Keratinocyte (primary cell): ENCODE data around the gene CATSPERZ. TPM values are rescaled to one million over a fixed set of nuclear protein-coding genes. Genes with fewer than 3 reads are reported as not detected.

Source experiments
- DNase-seq: peaks from one replicate; pipeline ENCODE4 v3.0.0-alpha.2; 2011; ENCODE audit warnings: low read depth, missing footprints, low spot score
- FAIRE-seq: peaks from 2 replicates; lab custom pipeline; 2011; peaks lifted over from hg19 to GRCh38; lab: Jason Lieb, UNC
- H2AFZ ChIP-seq: 2 replicates; pipeline ENCODE4 v1.6.0; 2012; ENCODE audit warnings: low read length, control low read depth, inconsistent platforms; ENCODE audit not compliant: control insufficient read depth
- H3K27ac ChIP-seq: 2 replicates; pipeline ENCODE4 v1.5.1; 2011; ENCODE audit warnings: low read length; ENCODE audit not compliant: control insufficient read depth, insufficient read depth
- H3K27me3 ChIP-seq: 3 replicates; pipeline ENCODE4 v1.6.0; 2011; ENCODE audit warnings: low read length; ENCODE audit not compliant: control insufficient read depth, insufficient read depth; ENCODE audit errors: extremely low read depth
- H3K36me3 ChIP-seq, 2 experiments: 2 replicates in 1 of 2; 3 replicates in 1 of 2; pipeline ENCODE4 v1.5.1; 2011; ENCODE audit warnings: low read length in 2 of 2, mild to moderate bottlenecking in 1 of 2; ENCODE audit not compliant: control insufficient read depth in 2 of 2, insufficient read depth in 2 of 2; ENCODE audit errors: extremely low read depth in 1 of 2
- H3K4me1 ChIP-seq: 3 replicates; pipeline ENCODE4 v1.5.1; 2011; ENCODE audit warnings: low read length; ENCODE audit not compliant: control insufficient read depth, insufficient read depth; ENCODE audit errors: extremely low read depth
- H3K4me2 ChIP-seq: 3 replicates; pipeline ENCODE4 v1.6.0; 2011; ENCODE audit warnings: low read depth, low read length; ENCODE audit not compliant: control insufficient read depth, insufficient read depth; ENCODE audit errors: extremely low read depth
- H3K4me3 ChIP-seq, 3 experiments: fragments of 200-600 bp in 1 of 3; sonication (generic) in 1 of 3; 2 replicates in 2 of 3; 3 replicates in 1 of 3; pipeline ENCODE4 v1.5.1; 2011 to 2016; ENCODE audit warnings: low read length in 3 of 3, mild to moderate bottlenecking in 3 of 3, control low read depth in 2 of 3, inconsistent platforms in 1 of 3, low read depth in 1 of 3, mixed read lengths in 1 of 3, mixed run types in 1 of 3, moderate library complexity in 1 of 3; ENCODE audit not compliant: control insufficient read depth in 2 of 3, insufficient read depth in 2 of 3; ENCODE audit errors: extremely low read depth in 1 of 3
- H3K79me2 ChIP-seq: 2 replicates; pipeline ENCODE4 v1.6.0; 2012; ENCODE audit warnings: low read length; ENCODE audit not compliant: control insufficient read depth, insufficient read depth
- H3K9ac ChIP-seq: 3 replicates; pipeline ENCODE4 v1.6.0; 2011; ENCODE audit warnings: low read length; ENCODE audit not compliant: control insufficient read depth, insufficient read depth; ENCODE audit errors: extremely low read depth
- H3K9me1 ChIP-seq: 3 replicates; pipeline ENCODE4 v1.6.0; 2011; ENCODE audit warnings: low read length; ENCODE audit not compliant: control insufficient read depth, insufficient read depth; ENCODE audit errors: extremely low read depth
- H3K9me3 ChIP-seq: 2 replicates; pipeline ENCODE4 v1.5.1; 2012; ENCODE audit warnings: low read depth, low read length; ENCODE audit not compliant: control insufficient read depth
- H4K20me1 ChIP-seq: 3 replicates; pipeline ENCODE4 v1.6.0; 2011; ENCODE audit warnings: low read length; ENCODE audit not compliant: control insufficient read depth, insufficient read depth; ENCODE audit errors: extremely low read depth
- EZH2 ChIP-seq: IDR thresholded peaks from one replicate; pipeline ENCODE4 v1.6.1; 2012; ENCODE audit warnings: inconsistent platforms, mild to moderate bottlenecking, low read length, moderate library complexity
- dilution Hi-C: fragments of 300-500 bp; cut with MboI; formaldehyde crosslinking; loops from one replicate; pipeline ENCODE4 v1.7.0; 2020; ENCODE audit warnings: low sequenced_read_pairs; ENCODE audit not compliant: extremely low pct_ligation_motif_present
- polyA plus RNA-seq, 5 experiments: library from polyadenylated mRNA; depleted of rRNA in 3 of 5; stranded (reverse) in 3 of 5; stranded (forward) in 1 of 5; unstranded in 1 of 5; fragments of >200 nt; gene quantifications; 1 replicate in 1 of 5; 2 replicates in 3 of 5; 3 replicates in 1 of 5; pipeline versions ENCODE4 v1.2.1 to v1.2.3, GENCODE V29; 2011 to 2012; ENCODE audit warnings: missing spikeins in 2 of 5, low read depth in 1 of 5, low replicate concordance in 1 of 5
- TF ChIP-seq, protein P1 (sequence below), 3 experiments: IDR thresholded peaks in 1 of 3; conservative IDR thresholded peaks in 1 of 3; optimal IDR thresholded peaks in 1 of 3; 2 replicates in 2 of 3; 3 replicates in 1 of 3; pipeline versions ENCODE3 to v1.5.1; 2011; ENCODE audit warnings: low read length in 3 of 3, mild to moderate bottlenecking in 3 of 3, moderate library complexity in 2 of 3, control low read depth in 1 of 3, inconsistent platforms in 1 of 3; ENCODE audit not compliant: insufficient read depth in 2 of 3; ENCODE audit errors: extremely low read depth in 1 of 3

Gene CATSPERZ
- polyA plus RNA-seq, 1 donor (not counting 4 experiments of a cell fraction or from before 2014, with no cell fraction given), result 0.29 TPM

DNA sequence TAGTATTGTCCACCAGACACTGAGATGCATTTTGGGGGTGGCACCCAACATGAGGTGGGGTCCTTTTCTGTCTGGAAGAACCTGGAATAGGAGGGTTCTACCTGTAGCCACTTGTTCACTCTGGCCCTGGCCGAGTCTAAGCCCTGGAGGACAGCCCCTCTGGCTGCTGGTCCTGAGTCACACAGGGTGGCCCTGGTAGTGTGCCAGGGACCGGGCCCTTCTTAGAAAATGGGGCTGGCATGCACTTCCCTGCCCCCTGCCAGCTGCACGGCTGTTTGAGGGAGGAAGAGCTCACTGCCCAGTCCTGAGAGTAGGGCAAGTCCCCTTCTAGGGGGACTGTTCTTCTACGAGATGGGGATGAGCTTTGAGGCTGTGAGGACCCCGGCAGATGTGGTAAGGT, 46.7 kb upstream of the CATSPERZ start:
- Histone ChIP-seq H3K4me1 (peaks cover 20% of the 10 kb centered on the region), H3K9ac (peak overlapping the region; percentile 28), H3K36me3 (peaks cover 22 to 32% of the 10 kb centered on the region in 2 experiments), H4K20me1 (peaks cover 8% of the 10 kb centered on the region), H3K9me3 (no peaks in the 10 kb centered on the region), H3K4me3 (peak overlapping the region in 1 of 3 experiments; percentile 96), H3K9me1 (no peaks in the 10 kb centered on the region), H3K27me3 (no peaks in the 10 kb centered on the region), H2AFZ (no peak overlapping the region), H3K4me2 (peak overlapping the region; percentile 87), H3K27ac (no peak overlapping the region), H3K79me2 (peaks cover 41% of the 10 kb centered on the region)
- TF ChIP-seq EZH2, result no peak
- TF ChIP-seq, protein P1, sequence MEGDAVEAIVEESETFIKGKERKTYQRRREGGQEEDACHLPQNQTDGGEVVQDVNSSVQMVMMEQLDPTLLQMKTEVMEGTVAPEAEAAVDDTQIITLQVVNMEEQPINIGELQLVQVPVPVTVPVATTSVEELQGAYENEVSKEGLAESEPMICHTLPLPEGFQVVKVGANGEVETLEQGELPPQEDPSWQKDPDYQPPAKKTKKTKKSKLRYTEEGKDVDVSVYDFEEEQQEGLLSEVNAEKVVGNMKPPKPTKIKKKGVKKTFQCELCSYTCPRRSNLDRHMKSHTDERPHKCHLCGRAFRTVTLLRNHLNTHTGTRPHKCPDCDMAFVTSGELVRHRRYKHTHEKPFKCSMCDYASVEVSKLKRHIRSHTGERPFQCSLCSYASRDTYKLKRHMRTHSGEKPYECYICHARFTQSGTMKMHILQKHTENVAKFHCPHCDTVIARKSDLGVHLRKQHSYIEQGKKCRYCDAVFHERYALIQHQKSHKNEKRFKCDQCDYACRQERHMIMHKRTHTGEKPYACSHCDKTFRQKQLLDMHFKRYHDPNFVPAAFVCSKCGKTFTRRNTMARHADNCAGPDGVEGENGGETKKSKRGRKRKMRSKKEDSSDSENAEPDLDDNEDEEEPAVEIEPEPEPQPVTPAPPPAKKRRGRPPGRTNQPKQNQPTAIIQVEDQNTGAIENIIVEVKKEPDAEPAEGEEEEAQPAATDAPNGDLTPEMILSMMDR (optimal IDR thresholded peaks at IDR 0.05 in 1 of 3, IDR thresholded peaks at IDR 0.05 in 1 of 3, conservative IDR thresholded peaks at IDR 0.05 in 1 of 3; ENCODE audit: extremely low read depth in 1 of 3, insufficient read depth in 2 of 3, low read length in 3 of 3), result no peak
- FAIRE-seq (no peak), DNase-seq (no peak)
- dilution Hi-C loops, result no loop called here

DNA sequence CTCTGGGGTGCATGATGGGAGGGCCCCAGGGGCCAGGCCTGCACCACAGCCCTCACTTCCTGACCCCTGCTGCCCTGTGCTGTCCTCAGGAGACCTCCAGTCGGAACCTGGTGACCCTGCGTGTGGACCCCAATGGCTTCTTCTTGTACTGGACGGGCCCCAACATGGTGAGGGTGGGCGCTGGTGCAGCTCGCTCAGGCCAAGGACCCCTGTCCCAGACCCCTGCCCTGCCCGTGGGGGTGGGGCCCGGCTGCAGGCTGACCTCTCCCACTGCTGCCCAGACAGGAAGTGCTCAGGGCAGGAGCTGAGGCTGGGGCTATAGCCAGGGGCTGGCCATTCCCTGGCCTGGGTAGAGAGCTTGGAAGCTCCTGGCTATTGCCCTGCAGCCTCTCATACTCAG, 45.8 kb upstream of the CATSPERZ start:
- peaks cover 45% of the 10 kb centered on the region for H3K79me2 ChIP-seq

More for the DNA sequence above, 45.8 kb upstream of the CATSPERZ start:
- Histone ChIP-seq H3K4me1 (peaks cover 20% of the 10 kb centered on the region), H3K9me3 (no peaks in the 10 kb centered on the region), H2AFZ (no peak overlapping the region), H3K4me3 (no peak overlapping the region), H4K20me1 (peaks cover 8% of the 10 kb centered on the region), H3K27ac (no peak overlapping the region), H3K4me2 (no peak overlapping the region), H3K27me3 (no peaks in the 10 kb centered on the region), H3K9me1 (no peaks in the 10 kb centered on the region), H3K9ac (no peak overlapping the region), H3K36me3 (peaks cover 26 to 41% of the 10 kb centered on the region in 2 experiments)
- DNase-seq, result no peak
- dilution Hi-C loops, result no loop called here
- FAIRE-seq, result no peak
- TF ChIP-seq EZH2, result no peak
- TF ChIP-seq, protein P1 (optimal IDR thresholded peaks at IDR 0.05 in 1 of 3, IDR thresholded peaks at IDR 0.05 in 1 of 3, conservative IDR thresholded peaks at IDR 0.05 in 1 of 3; ENCODE audit: extremely low read depth in 1 of 3, insufficient read depth in 2 of 3, low read length in 3 of 3), result no peak
